A549 (cell line): ENCODE data around the gene HOATZ. TPM values are rescaled to one million over a fixed set of nuclear protein-coding genes. Genes with fewer than 3 reads are reported as not detected.

ENCODE experiments used
- ATAC-seq, 2 experiments: fragments of 200-7000 bp in 1 of 2; fragments of >200 bp in 1 of 2; cut with Nextera tagmentation in 1 of 2; cut with Tn5 transposase in 1 of 2; 3 replicates each; pipeline versions ENCODE4 v1.8.0 to v1.9.1; 2018 to 2020; ENCODE audit warnings: mild to moderate bottlenecking in 1 of 2, moderate library complexity in 1 of 2
- CTCF ChIA-PET: fragments of 300-600 bp; sonication (Branson Sonifier 250); formaldehyde crosslinking; extraction: SDS; loops from one replicate; lab custom pipeline; 2021; ENCODE audit warnings: antibody characterized with exemption, inconsistent platforms; lab: Yijun Ruan, JAX
- POLR2A ChIA-PET: fragments of 350-600 bp; formaldehyde crosslinking; extraction: SDS; loops from one replicate; lab custom pipeline; 2021; ENCODE audit warnings: antibody characterized with exemption, inconsistent platforms; lab: Yijun Ruan, JAX
- DNase-seq, 2 experiments: peaks; one replicate each; pipeline versions ENCODE4 v3.0.0 to v3.0.0-alpha.2; 2011 to 2016; ENCODE audit warnings: low read depth in 1 of 2, low spot score in 1 of 2
- FAIRE-seq: peaks from 2 replicates; lab custom pipeline; 2011; peaks lifted over from hg19 to GRCh38; lab: Jason Lieb, UNC
- H3K27ac ChIP-seq, 2 experiments: fragments of >200 bp; sonication (Bioruptor Twin); formaldehyde crosslinking; 3 replicates each; pipeline ENCODE4 v1.5.1; 2016 to 2017
- H3K4me1 ChIP-seq: fragments of >200 bp; sonication (Bioruptor Twin); formaldehyde crosslinking; 3 replicates; pipeline ENCODE4 v1.6.1; 2016
- H3K4me2 ChIP-seq: fragments of >200 bp; sonication (Bioruptor Twin); formaldehyde crosslinking; 3 replicates; pipeline ENCODE4 v1.6.1; 2016
- H3K4me3 ChIP-seq: fragments of >200 bp; sonication (Bioruptor Twin); formaldehyde crosslinking; 3 replicates; pipeline ENCODE4 v1.5.1; 2016
- H3K9me3 ChIP-seq: fragments of >200 bp; sonication (Bioruptor Twin); formaldehyde crosslinking; 3 replicates; pipeline ENCODE4 v1.6.1; 2016
- CBX2 ChIP-seq: fragments of 200-600 bp; sonication (generic); IDR thresholded peaks from 2 replicates; pipeline ENCODE4 v1.6.1; 2016; ENCODE audit warnings: low read depth, mild to moderate bottlenecking, borderline replicate concordance
- CBX8 ChIP-seq: fragments of 200-600 bp; sonication (generic); IDR thresholded peaks from 2 replicates; pipeline ENCODE4 v1.6.1; 2016
- CHD2 ChIP-seq: fragments of 150-350 bp; IDR thresholded peaks from 2 replicates; pipeline ENCODE4 v1.6.1; 2014; ENCODE audit warnings: low read length; ENCODE audit not compliant: partially characterized antibody
- EHF ChIP-seq: fragments of 250-450 bp; sonication (Bioruptor Pico); IDR thresholded peaks from 2 replicates; pipeline ENCODE4 v1.5.0; 2020; ENCODE audit warnings: mild to moderate bottlenecking
- EP300 ChIP-seq, 2 experiments: fragments of >200 bp; sonication (Bioruptor Twin); formaldehyde crosslinking; IDR thresholded peaks; 2 replicates in 1 of 2; 3 replicates in 1 of 2; pipeline ENCODE4 v1.6.1; 2016 to 2017
- ESRRA ChIP-seq: fragments of 150-350 bp; IDR thresholded peaks from 2 replicates; pipeline ENCODE4 v1.6.1; 2014; ENCODE audit warnings: mild to moderate bottlenecking, low read length, borderline replicate concordance
- HEYL ChIP-seq: fragments of 250-450 bp; sonication (Bioruptor Pico); IDR thresholded peaks from 2 replicates; pipeline ENCODE4 v1.8.0; 2021; ENCODE audit warnings: mild to moderate bottlenecking, moderate library complexity
- HOXA7 ChIP-seq: fragments of 250-450 bp; sonication (Bioruptor Pico); IDR thresholded peaks from 2 replicates; pipeline ENCODE4 v1.5.0; 2020; ENCODE audit warnings: mild to moderate bottlenecking, moderate library complexity
- JUN ChIP-seq, 2 experiments: fragments of >200 bp; sonication (Bioruptor Twin); formaldehyde crosslinking; IDR thresholded peaks; 2 replicates in 1 of 2; 3 replicates in 1 of 2; pipeline ENCODE4 v1.6.1; 2016 to 2017
- KDM5A ChIP-seq: fragments of 200-600 bp; sonication (generic); IDR thresholded peaks from 2 replicates; pipeline ENCODE4 v1.6.1; 2016; ENCODE audit warnings: antibody characterized with exemption, mild to moderate bottlenecking
- MYC ChIP-seq: IDR thresholded peaks from 2 replicates; pipeline ENCODE4 v1.6.1; 2012; ENCODE audit warnings: mild to moderate bottlenecking, inconsistent platforms, low read length, improper control_type of control experiment, borderline replicate concordance
- NFE2L2 ChIP-seq: fragments of 150-350 bp; conservative IDR thresholded peaks from 2 replicates; pipeline ENCODE4 v1.6.1; 2014; ENCODE audit warnings: low read length
- NPAS2 ChIP-seq: fragments of 250-450 bp; sonication (Bioruptor Pico); IDR thresholded peaks from 2 replicates; pipeline ENCODE4 v1.8.0; 2022; ENCODE audit warnings: mild to moderate bottlenecking, moderate library complexity, borderline replicate concordance
- NR3C1 ChIP-seq: fragments of >200 bp; sonication (Bioruptor Twin); formaldehyde crosslinking; IDR thresholded peaks from 3 replicates; pipeline ENCODE4 v1.6.1; 2017
- PHF8 ChIP-seq: fragments of 200-600 bp; sonication (generic); IDR thresholded peaks from 2 replicates; pipeline ENCODE4 v1.6.1; 2016; ENCODE audit warnings: low read depth, mild to moderate bottlenecking, antibody characterized with exemption, moderate library complexity, borderline replicate concordance
- POLR2AphosphoS2 ChIP-seq: conservative IDR thresholded peaks from 2 replicates; pipeline ENCODE4 v1.6.1; 2012; ENCODE audit warnings: low read length, improper control_type of control experiment, inconsistent platforms
- RAD21 ChIP-seq, 2 experiments: fragments of >200 bp in 1 of 2; sonication (Bioruptor Twin) in 1 of 2; formaldehyde crosslinking in 1 of 2; IDR thresholded peaks in 1 of 2; conservative IDR thresholded peaks in 1 of 2; 2 replicates in 1 of 2; 3 replicates in 1 of 2; pipeline ENCODE4 v1.6.1; 2012 to 2018; ENCODE audit warnings: inconsistent platforms in 1 of 2
- RARB ChIP-seq: fragments of 250-450 bp; sonication (Bioruptor Pico); IDR thresholded peaks from 2 replicates; pipeline ENCODE4 v1.8.0; 2021; ENCODE audit warnings: mild to moderate bottlenecking, moderate library complexity
- SMC3 ChIP-seq: fragments of >200 bp; sonication (Bioruptor Twin); formaldehyde crosslinking; IDR thresholded peaks from 3 replicates; pipeline ENCODE4 v1.6.1; 2018; ENCODE audit warnings: inconsistent platforms
- SREBF2 ChIP-seq: fragments of 450-650 bp; IDR thresholded peaks from 2 replicates; pipeline ENCODE4 v1.6.1; 2014; ENCODE audit warnings: mild to moderate bottlenecking, moderate library complexity
- TFCP2L1 ChIP-seq: fragments of 250-450 bp; sonication (Bioruptor Pico); IDR thresholded peaks from 2 replicates; pipeline ENCODE4 v1.5.0; 2021; ENCODE audit warnings: mild to moderate bottlenecking
- WGBS: methylation state at CpG from one replicate; pipeline ENCODE4 v1.1.6; 2017; ENCODE audit errors: missing lambda C conversion rate; 5-methylcytosine and 5-hydroxymethylcytosine counted together
- polyA plus RNA-seq, 4 experiments: library from polyadenylated mRNA; depleted of rRNA in 3 of 4; stranded (reverse); fragments of >200 nt; fragmentation: RNase III in 1 of 4; extraction: RNeasy Plus Mini Kit Qiagen cat#74134 plus additional on column Dnase treatment in 1 of 4; gene quantifications; 2 replicates in 3 of 4; 3 replicates in 1 of 4; pipeline ENCODE4 v1.2.3, GENCODE V29; 2011 to 2017
- TF ChIP-seq, protein P1 (sequence below): IDR thresholded peaks from 2 replicates; pipeline ENCODE4 v1.6.1; 2012
- TF ChIP-seq, protein P2 (sequence below): IDR thresholded peaks from 2 replicates; pipeline ENCODE4 v1.6.1; 2012; ENCODE audit warnings: low read depth, borderline replicate concordance
- TF ChIP-seq, protein P3 (sequence below): fragments of 150-350 bp; IDR thresholded peaks from 2 replicates; pipeline ENCODE4 v1.6.1; 2014; ENCODE audit warnings: low read depth, mild to moderate bottlenecking, low read length
- TF ChIP-seq, protein P4 (sequence below): fragments of 250-450 bp; sonication (Bioruptor Pico); IDR thresholded peaks from 2 replicates; pipeline ENCODE4 v1.5.0; 2021; ENCODE audit warnings: mild to moderate bottlenecking, moderate library complexity, borderline replicate concordance
- TF ChIP-seq, protein P5 (sequence below): fragments of >200 bp; sonication (Bioruptor Twin); formaldehyde crosslinking; IDR thresholded peaks from 3 replicates; pipeline ENCODE4 v1.6.1; 2016
- TF ChIP-seq, protein P6 (sequence below): IDR thresholded peaks from 2 replicates; pipeline ENCODE4 v1.6.1; 2012

HOATZ gene
- polyA plus RNA-seq, 2 of the 4 experiments (the other 2 are of a cell fraction): not detected

DNA sequence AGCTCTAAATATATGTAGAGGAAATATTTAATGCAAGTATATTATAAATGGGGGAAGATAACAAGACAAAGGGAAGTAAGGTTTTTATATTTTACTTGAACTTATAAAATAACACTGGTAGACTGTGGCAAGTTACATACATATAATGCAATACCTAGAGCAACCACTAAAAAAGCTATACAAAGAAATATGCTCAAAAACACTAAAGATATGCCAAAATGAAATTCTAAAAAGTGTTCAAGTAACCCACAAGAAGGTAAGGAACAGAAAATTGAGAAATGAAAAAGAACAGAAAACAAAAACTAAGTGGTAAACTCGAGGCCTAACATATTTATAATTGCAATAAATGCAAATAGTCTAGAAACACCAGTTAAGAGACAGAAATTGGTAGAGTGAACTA is 34.9 kb upstream of the HOATZ start:
- WGBS: 9% methylated on average over 1 of the region's 1 CpG
- H3K4me2 ChIP-seq: no peak overlapping the region
- ChIA-PET CTCF (interaction anchor here (1.0 to 2.1 kb wide), 3 partner anchors 14 to 85 kb away, joined by 3 to 7 read pairs (median 5); no protein-coding TSS in a partner anchor), POLR2A (interaction anchor here (0.6 kb wide), 1 partner anchor 754 kb away, joined by 3 read pairs; no protein-coding TSS in a partner anchor)
- no peak overlapping the region for H3K4me3 ChIP-seq
- DNase-seq (no peak), ATAC-seq (no peak), FAIRE-seq (no peak)
- TF ChIP-seq, protein P1, sequence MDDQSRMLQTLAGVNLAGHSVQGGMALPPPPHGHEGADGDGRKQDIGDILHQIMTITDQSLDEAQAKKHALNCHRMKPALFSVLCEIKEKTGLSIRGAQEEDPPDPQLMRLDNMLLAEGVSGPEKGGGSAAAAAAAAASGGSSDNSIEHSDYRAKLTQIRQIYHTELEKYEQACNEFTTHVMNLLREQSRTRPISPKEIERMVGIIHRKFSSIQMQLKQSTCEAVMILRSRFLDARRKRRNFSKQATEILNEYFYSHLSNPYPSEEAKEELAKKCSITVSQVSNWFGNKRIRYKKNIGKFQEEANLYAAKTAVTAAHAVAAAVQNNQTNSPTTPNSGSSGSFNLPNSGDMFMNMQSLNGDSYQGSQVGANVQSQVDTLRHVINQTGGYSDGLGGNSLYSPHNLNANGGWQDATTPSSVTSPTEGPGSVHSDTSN: no peak
- TF ChIP-seq ESRRA (no peak), NPAS2 (CRISPR knock-in tag) (no peak), MYC (no peak), HOXA7 (CRISPR knock-in tag) (no peak), RARB (CRISPR knock-in tag) (no peak), CHD2 (no peak), NR3C1 (no peak), EHF (CRISPR knock-in tag) (no peak), TFCP2L1 (no peak), POLR2AphosphoS2 (no peak)
- TF ChIP-seq, protein P2, sequence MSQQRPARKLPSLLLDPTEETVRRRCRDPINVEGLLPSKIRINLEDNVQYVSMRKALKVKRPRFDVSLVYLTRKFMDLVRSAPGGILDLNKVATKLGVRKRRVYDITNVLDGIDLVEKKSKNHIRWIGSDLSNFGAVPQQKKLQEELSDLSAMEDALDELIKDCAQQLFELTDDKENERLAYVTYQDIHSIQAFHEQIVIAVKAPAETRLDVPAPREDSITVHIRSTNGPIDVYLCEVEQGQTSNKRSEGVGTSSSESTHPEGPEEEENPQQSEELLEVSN: no peak
- TF ChIP-seq, protein P3, sequence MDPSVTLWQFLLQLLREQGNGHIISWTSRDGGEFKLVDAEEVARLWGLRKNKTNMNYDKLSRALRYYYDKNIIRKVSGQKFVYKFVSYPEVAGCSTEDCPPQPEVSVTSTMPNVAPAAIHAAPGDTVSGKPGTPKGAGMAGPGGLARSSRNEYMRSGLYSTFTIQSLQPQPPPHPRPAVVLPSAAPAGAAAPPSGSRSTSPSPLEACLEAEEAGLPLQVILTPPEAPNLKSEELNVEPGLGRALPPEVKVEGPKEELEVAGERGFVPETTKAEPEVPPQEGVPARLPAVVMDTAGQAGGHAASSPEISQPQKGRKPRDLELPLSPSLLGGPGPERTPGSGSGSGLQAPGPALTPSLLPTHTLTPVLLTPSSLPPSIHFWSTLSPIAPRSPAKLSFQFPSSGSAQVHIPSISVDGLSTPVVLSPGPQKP: no peak
- H3K9me3 ChIP-seq: peaks cover 6% of the 10 kb centered on the region; the same call in 2 of the 3 replicates
- no peaks in the 10 kb centered on the region for H3K4me1 ChIP-seq
- no peak overlapping the region for H3K27ac ChIP-seq

DNA sequence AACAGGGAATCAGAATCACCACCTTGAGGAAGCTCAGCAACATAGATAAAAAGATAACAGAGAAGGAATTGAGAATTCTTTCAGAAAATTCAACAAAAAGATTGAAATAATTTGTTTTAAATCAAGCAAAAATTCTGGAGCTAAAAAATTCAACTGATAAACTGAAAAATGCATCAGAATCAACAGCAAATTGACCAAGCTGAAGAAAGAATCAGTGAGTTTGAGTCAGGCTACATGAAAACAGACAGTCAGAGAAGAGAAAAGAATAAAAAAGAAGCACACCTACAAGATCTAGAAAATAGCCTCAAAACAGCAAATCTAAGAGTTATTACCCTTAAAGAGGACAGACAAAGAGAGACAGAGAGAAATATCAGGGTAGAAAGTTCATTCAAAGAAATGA is 31.1 kb upstream of the HOATZ start:
- no peak overlapping the region for H3K27ac ChIP-seq
- no peak overlapping the region for H3K4me2 ChIP-seq
- ATAC-seq: no peak
- no peak for FAIRE-seq
- POLR2A ChIA-PET: no interaction called here
- peaks cover 6% of the 10 kb centered on the region; the same call in 2 of the 3 replicates for H3K9me3 ChIP-seq
- no peaks in the 10 kb centered on the region for H3K4me1 ChIP-seq
- no peak overlapping the region for H3K4me3 ChIP-seq
- DNase-seq: no peak
- no peak for TF ChIP-seq NFE2L2
- no peak for TF ChIP-seq TFCP2L1
- TF ChIP-seq RAD21 (conservative IDR thresholded peaks at IDR 0.05 in 1 of 2, IDR thresholded peaks at IDR 0.05 in 1 of 2): no peak
- TF ChIP-seq, protein P4, sequence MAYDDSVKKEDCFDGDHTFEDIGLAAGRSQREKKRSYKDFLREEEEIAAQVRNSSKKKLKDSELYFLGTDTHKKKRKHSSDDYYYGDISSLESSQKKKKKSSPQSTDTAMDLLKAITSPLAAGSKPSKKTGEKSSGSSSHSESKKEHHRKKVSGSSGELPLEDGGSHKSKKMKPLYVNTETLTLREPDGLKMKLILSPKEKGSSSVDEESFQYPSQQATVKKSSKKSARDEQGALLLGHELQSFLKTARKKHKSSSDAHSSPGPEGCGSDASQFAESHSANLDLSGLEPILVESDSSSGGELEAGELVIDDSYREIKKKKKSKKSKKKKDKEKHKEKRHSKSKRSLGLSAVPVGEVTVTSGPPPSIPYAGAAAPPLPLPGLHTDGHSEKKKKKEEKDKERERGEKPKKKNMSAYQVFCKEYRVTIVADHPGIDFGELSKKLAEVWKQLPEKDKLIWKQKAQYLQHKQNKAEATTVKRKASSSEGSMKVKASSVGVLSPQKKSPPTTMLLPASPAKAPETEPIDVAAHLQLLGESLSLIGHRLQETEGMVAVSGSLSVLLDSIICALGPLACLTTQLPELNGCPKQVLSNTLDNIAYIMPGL (CRISPR knock-in tag): no peak
- TF ChIP-seq KDM5A: no peak
- CTCF ChIA-PET: interaction anchor here (1.1 to 1.3 kb wide), 2 partner anchors 59 to 294 kb away, joined by 3 read pairs; no protein-coding TSS in a partner anchor

DNA sequence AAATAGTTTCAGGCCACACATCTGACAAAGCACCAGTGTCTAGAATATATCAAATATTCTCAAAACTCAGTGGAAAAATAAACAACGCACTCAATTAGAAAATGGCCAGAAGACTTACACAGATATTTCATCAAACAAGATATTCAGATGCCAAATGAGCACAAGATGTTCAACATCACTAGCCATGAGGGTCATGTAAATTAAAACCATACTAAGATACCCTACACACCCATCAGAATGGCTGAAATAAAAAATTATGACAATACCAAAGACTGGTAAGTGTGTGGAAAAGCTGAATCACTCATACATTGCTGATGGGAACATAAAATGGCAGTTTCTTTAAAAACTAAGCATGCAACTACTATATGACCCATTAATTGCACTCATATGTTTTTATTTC is 24.1 kb upstream of the HOATZ start:
- H3K27ac ChIP-seq: no peak overlapping the region
- no peak for DNase-seq
- ChIA-PET POLR2A (no interaction called here), CTCF (no interaction called here)
- no peak for FAIRE-seq
- H3K9me3 ChIP-seq: no peaks in the 10 kb centered on the region
- H3K4me1 ChIP-seq: no peaks in the 10 kb centered on the region
- 58% methylated on average over 1 of the region's 1 CpG for WGBS
- no peak for ATAC-seq
- no peak overlapping the region for H3K4me3 ChIP-seq
- no peak overlapping the region for H3K4me2 ChIP-seq
- TF ChIP-seq RAD21 (conservative IDR thresholded peaks at IDR 0.05 in 1 of 2, IDR thresholded peaks at IDR 0.05 in 1 of 2): no peak
- TF ChIP-seq CBX2: no peak
- no peak for TF ChIP-seq SREBF2
- TF ChIP-seq HEYL: no peak
- TF ChIP-seq PHF8: no peak
- TF ChIP-seq, protein P5, sequence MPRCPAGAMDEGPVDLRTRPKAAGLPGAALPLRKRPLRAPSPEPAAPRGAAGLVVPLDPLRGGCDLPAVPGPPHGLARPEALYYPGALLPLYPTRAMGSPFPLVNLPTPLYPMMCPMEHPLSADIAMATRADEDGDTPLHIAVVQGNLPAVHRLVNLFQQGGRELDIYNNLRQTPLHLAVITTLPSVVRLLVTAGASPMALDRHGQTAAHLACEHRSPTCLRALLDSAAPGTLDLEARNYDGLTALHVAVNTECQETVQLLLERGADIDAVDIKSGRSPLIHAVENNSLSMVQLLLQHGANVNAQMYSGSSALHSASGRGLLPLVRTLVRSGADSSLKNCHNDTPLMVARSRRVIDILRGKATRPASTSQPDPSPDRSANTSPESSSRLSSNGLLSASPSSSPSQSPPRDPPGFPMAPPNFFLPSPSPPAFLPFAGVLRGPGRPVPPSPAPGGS: no peak
- no peak for TF ChIP-seq NPAS2 (CRISPR knock-in tag)
- TF ChIP-seq SMC3: no peak
- TF ChIP-seq, protein P2: no peak
- TF ChIP-seq NR3C1: no peak
- TF ChIP-seq, protein P6, sequence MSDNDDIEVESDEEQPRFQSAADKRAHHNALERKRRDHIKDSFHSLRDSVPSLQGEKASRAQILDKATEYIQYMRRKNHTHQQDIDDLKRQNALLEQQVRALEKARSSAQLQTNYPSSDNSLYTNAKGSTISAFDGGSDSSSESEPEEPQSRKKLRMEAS: no peak
- TF ChIP-seq EP300 (IDR thresholded peaks at IDR 0.05): no peak
- TF ChIP-seq, protein P3: no peak
- no peak for TF ChIP-seq JUN (IDR thresholded peaks at IDR 0.05)
- no peak for TF ChIP-seq CBX8
